RCC 7860 (cell line): ENCODE results near the gene NRDE2.
"Not testable (repeated sequence)": the region's sequence is repeated elsewhere in the genome, so short reads cannot be mapped to it uniquely, and the experiment has no call there.

Source experiments
- DNase-seq: peaks from one replicate; pipeline ENCODE4 v3.0.0-alpha.2; 2015; ENCODE audit warnings: low spot score
- FAIRE-seq: peaks from 2 replicates; lab custom pipeline; 2012; peaks lifted over from hg19 to GRCh38; lab: Jason Lieb, UNC

Gene NRDE2

DNA sequence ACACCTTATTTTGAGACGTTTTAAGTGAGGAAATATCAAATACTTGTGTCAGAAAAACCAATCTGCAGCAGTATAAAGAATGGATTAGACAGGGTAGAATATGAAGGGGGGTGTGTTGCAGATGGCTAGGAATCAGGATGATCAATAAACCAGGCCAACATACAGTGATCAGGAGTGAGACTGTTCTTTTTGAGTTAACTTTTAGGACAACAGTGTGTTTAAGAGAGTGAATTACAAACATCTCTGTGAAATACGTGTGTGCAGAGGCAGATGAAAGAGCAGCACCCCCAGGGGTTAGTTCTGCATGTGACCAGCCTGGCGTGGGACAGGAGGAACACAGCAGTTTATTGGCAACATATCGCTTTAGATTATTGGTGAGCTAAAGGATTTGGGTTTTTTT lies 10.6 kb upstream of the NRDE2 start:
- DNase-seq (no peak), FAIRE-seq (no peak)

- DNase-seq (no peak), FAIRE-seq (no peak)
Observed at GRCh38 chr14:90341784-90342183, 10.0 kb upstream of the NRDE2 start.

GRCh38 chr14:90341232-90341631 lies 9.5 kb upstream of the NRDE2 start:
- DNase-seq, FAIRE-seq: not testable (repeated sequence)

- no peak for FAIRE-seq
- no peak for DNase-seq
Observed at GRCh38 chr14:90336985-90337384, 5.2 kb upstream of the NRDE2 start.

DNA sequence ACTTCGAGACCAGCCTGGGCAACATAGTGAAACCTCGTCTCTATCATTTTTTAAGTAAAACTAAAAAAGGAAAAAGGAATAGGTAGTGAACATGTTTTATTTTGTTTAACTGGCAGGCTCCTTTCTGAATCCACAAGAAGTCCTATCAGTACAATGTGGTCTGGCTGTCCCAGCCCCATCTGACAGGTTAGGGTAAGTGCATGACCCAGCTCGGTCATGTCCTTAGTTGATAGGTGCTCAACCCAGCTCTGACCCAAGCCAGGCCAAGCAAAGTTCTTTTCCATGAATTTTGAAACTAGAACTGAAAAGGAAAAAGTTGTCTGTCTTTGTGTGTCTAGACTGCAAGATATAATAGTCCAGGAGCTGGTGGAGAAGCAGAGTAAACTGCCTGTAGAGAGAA lies 4.7 kb upstream of the NRDE2 start:
- no peak for DNase-seq
- FAIRE-seq: no peak

- FAIRE-seq: no peak
- DNase-seq: no peak
Observed at GRCh38 chr14:90332271-90332584, 487 bp upstream of the NRDE2 start.

GRCh38 chr14:90330203-90331196 lies 1.2 kb downstream of the NRDE2 start:
- no peak for FAIRE-seq
- no peak for DNase-seq

- no peak for FAIRE-seq
- no peak for DNase-seq
Observed at GRCh38 chr14:90321891-90322290, 9.8 kb downstream of the NRDE2 start.

DNA sequence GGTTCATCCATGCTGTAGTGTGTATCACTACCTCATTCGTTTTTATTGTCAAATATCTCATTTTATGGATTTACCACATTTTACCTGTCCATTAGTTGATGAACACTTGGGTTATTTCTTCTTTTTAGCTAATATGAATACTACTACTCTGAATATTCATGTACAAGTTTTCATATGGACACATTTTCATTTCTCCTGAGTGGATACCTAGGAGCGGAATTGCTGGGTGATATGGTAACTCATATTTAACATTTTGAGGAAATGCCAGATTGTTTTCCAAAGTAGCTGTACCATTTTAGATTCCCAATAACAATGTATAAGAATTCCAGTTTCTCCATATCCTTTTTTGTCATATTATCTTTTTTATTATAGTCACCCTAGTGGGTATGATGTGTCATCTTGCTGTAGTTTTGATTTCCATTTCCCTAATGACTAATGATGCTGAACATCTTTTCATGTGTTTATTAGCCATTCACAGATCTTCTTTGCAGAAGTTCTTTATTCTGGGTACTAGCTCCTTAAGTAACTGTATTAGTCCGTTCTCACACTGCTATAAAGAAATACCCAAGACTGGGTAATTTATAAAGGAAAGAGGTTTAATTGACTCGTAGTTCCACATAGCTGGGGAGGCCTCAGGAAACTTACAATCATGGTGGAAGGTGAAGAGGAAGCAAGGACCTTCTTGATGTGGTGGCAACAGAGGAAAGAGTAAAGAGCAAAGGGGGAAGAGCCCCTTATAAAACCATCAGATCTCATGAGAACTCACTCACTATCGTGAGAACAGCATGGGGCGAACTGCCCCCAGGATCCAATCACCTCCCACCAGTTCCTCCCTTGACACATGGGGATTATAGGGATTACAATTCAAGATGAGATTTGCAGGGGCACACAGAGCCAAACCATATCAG lies 11.9 kb downstream of the NRDE2 start:
- FAIRE-seq: no peak

GRCh38 chr14:90319173-90319572 lies 12.6 kb downstream of the NRDE2 start:
- FAIRE-seq (no peak), DNase-seq (no peak)

More for the DNA sequence above, 11.9 kb downstream of the NRDE2 start:
- DNase-seq: no peak

- DNase-seq (no peak), FAIRE-seq (no peak)
Observed at GRCh38 chr14:90318016-90318415, 13.7 kb downstream of the NRDE2 start.

- DNase-seq: no peak
- FAIRE-seq: no peak
Observed at GRCh38 chr14:90317286-90317685, 14.5 kb downstream of the NRDE2 start.

GRCh38 chr14:90308561-90308960 lies 23.2 kb downstream of the NRDE2 start:
- DNase-seq (no peak), FAIRE-seq (no peak)

- no peak for DNase-seq
- no peak for FAIRE-seq
Observed at GRCh38 chr14:90305176-90305601, 26.6 kb downstream of the NRDE2 start.

GRCh38 chr14:90304502-90304901 lies 27.2 kb downstream of the NRDE2 start:
- no peak for DNase-seq

DNA sequence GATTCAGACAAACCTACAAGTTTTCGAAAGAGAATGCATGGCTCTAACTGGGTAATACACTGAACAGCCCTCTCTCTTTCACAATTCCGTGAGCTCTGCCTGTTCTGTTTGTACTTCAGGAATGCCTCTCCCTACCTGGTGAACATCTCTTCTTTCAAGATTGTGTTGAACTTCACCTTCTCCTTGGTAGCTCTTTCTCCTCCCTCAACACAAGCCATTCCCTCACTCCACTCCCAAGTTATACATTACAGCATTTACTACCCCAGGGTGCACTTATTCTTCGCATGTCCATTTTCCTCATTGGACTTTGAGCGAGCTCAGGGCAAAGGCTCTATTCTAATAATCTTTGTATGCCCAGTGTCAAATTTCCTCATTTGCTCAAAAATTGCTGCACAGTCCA lies 28.3 kb downstream of the NRDE2 start:
- FAIRE-seq: no peak
- no peak for DNase-seq

More at GRCh38 chr14:90304502-90304901, 27.2 kb downstream of the NRDE2 start:
- no peak for FAIRE-seq

- DNase-seq (no peak), FAIRE-seq (no peak)
Observed at GRCh38 chr14:90302529-90303303, 29.0 kb downstream of the NRDE2 start.

DNA sequence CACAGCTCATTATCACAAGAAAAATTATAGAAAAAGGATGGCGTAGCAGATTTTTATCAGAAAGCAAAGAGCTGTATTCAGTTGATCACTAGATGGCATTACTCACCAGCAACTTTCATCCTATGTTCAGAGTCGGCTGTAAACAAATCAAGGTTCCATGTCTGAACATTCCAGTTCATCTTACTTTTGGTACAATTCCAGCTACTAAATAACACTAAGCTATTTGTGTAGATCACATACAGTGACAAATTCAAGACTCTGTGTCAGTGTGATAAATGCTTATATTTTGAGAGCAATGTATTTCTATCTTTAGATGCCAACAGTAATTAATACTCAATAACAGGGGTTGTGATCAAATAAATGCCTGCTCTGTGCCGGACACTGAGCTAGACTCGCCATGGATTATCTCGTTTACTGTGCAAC lies 30.1 kb downstream of the NRDE2 start:
- FAIRE-seq: no peak
- no peak for DNase-seq

- no peak for FAIRE-seq
- no peak for DNase-seq
Observed at GRCh38 chr14:90301122-90301521, 30.6 kb downstream of the NRDE2 start.

DNA sequence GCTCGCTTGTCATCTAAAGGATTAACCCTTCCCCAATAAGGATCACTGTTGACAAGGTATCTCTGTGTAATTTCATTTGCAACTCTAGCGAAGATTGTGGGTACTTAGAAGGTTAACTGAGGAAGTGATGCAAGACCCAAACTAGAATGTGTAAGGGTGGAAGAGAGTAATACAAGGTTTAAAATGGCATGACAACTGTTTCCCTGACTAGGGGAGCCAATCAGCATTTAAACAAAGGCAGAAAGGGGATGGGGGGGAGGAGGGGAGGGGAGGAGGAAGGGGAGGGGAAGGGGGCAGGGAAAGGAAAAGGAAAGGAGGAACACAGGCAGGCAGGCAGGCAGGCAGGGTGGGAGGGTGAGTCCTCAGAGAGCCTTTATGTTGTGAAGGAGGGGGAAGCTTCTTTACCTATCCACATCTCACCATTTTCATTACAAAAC lies 31.1 kb downstream of the NRDE2 start:
- DNase-seq (no peak), FAIRE-seq (no peak)

- FAIRE-seq (no peak), DNase-seq (no peak)
Observed at GRCh38 chr14:90299408-90299807, 32.3 kb downstream of the NRDE2 start.
